K562 (cell line): ENCODE data around the gene PI4K2B.

ENCODE experiments used
- CTCF ChIP-seq, 3 experiments: IDR thresholded peaks in 2 of 3; conservative IDR thresholded peaks in 1 of 3; 2 replicates each; pipeline ENCODE4 v1.5.1; 2011 to 2012; ENCODE audit warnings: low read length in 3 of 3, mild to moderate bottlenecking in 3 of 3, control low read depth in 2 of 3, improper control_type of control experiment in 1 of 3, inconsistent platforms in 1 of 3, low read depth in 1 of 3, mixed read lengths in 1 of 3, moderate library complexity in 1 of 3; ENCODE audit not compliant: insufficient read depth in 2 of 3
- LARP7 ChIP-seq: fragments of 450-650 bp; IDR thresholded peaks from 2 replicates; pipeline ENCODE4 v1.6.1; 2016
- NRF1 ChIP-seq, 2 experiments: fragments of 450-650 bp; IDR thresholded peaks in 1 of 2; conservative IDR thresholded peaks in 1 of 2; 2 replicates each; pipeline ENCODE4 v1.6.1; 2014; ENCODE audit warnings: mild to moderate bottlenecking in 2 of 2
- ZBTB7A ChIP-seq: IDR thresholded peaks from 2 replicates; pipeline ENCODE4 v1.6.1; 2011; ENCODE audit warnings: low read depth, mild to moderate bottlenecking, low read length, moderate library complexity, borderline replicate concordance; ENCODE audit not compliant: control insufficient read depth
- TF ChIP-seq, protein P1 (sequence below): sonication (generic); formaldehyde crosslinking; IDR thresholded peaks from 2 replicates; pipeline ENCODE4 v1.5.0; 2020; ENCODE audit warnings: missing genetic modification reagents

DNA sequence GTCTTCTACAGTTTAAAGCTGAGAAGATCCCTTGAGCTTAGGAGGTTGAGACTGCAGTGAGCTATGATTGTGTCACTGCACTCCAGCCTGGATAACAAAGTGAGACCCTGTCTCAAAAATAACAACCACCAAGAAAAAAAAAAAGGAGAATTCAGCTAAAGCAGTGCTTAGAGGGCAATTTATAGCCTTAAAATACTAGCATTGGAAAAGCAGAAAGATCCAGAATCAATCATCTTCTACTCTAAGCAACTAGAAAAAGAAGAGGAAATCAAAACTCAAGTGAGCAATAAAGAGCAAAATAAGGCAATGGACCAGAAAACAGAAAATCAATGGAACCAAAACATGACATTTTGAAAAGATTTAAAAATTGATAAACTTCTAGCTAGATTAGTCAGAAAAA, 639 bp upstream of the PI4K2B start:
- TF ChIP-seq, protein P1, sequence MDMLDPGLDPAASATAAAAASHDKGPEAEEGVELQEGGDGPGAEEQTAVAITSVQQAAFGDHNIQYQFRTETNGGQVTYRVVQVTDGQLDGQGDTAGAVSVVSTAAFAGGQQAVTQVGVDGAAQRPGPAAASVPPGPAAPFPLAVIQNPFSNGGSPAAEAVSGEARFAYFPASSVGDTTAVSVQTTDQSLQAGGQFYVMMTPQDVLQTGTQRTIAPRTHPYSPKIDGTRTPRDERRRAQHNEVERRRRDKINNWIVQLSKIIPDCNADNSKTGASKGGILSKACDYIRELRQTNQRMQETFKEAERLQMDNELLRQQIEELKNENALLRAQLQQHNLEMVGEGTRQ (CRISPR knock-in tag): no peak
- no peak for TF ChIP-seq ZBTB7A
- TF ChIP-seq CTCF (IDR thresholded peaks at IDR 0.05 in 2 of 3, conservative IDR thresholded peaks at IDR 0.05 in 1 of 3; ENCODE audit: insufficient read depth in 2 of 3, low read depth in 1 of 3, low read length in 3 of 3): no peak
- TF ChIP-seq LARP7: no peak
- TF ChIP-seq NRF1 (conservative IDR thresholded peaks at IDR 0.05 in 1 of 2, IDR thresholded peaks at IDR 0.05 in 1 of 2): no peak
